WTC11 (cell line): ENCODE results near the gene HBD. TPM values are rescaled to one million over a fixed set of nuclear protein-coding genes. Genes with fewer than 3 reads are reported as not detected.

Experiments used
- ATAC-seq: fragments of 200-7000 bp; cut with Tn5 transposase; 2 replicates; pipeline ENCODE4 v1.10.0; 2021; ENCODE audit warnings: mild to moderate bottlenecking, moderate library complexity
- CTCF ChIA-PET: fragments of 300-600 bp; sonication (Branson Sonifier 250); formaldehyde crosslinking; loops from one replicate; lab custom pipeline; 2021; ENCODE audit warnings: antibody characterized with exemption; lab: Charles Lee
- POLR2A ChIA-PET: fragments of 350-600 bp; sonication (Branson Sonifier 250); formaldehyde crosslinking; loops from one replicate; lab custom pipeline; 2021; ENCODE audit warnings: antibody characterized with exemption; lab: Charles Lee
- DNase-seq: peaks from one replicate; pipeline ENCODE4 v3.0.0; 2021; ENCODE audit warnings: low spot score
- H3K27ac Mint-ChIP-seq: 2 replicates; pipeline ENCODE4 v1.8.0; 2021; ENCODE audit warnings: mixed read lengths
- H3K27me3 Mint-ChIP-seq: 2 replicates; pipeline ENCODE4 v1.8.0; 2021; ENCODE audit warnings: low read depth, mild to moderate bottlenecking, moderate library complexity, mixed read lengths
- H3K36me3 Mint-ChIP-seq: 2 replicates; pipeline ENCODE4 v1.8.0; 2021; ENCODE audit warnings: mixed read lengths
- H3K4me1 Mint-ChIP-seq: 2 replicates; pipeline ENCODE4 v1.8.0; 2022; ENCODE audit warnings: mixed read lengths
- H3K4me3 Mint-ChIP-seq: 2 replicates; pipeline ENCODE4 v1.8.0; 2021; ENCODE audit warnings: mild to moderate bottlenecking, moderate library complexity, mixed read lengths
- H3K9me3 Mint-ChIP-seq: 2 replicates; pipeline ENCODE4 v1.8.0; 2021; ENCODE audit warnings: mixed read lengths
- AFF4 ChIP-seq: sonication (generic); formaldehyde crosslinking; IDR thresholded peaks from 2 replicates; pipeline ENCODE4 v1.8.1; 2023; ENCODE audit warnings: mild to moderate bottlenecking, missing genetic modification reagents, borderline replicate concordance
- ATF1 ChIP-seq: sonication (generic); formaldehyde crosslinking; IDR thresholded peaks from 2 replicates; pipeline ENCODE4 v1.8.1; 2023; ENCODE audit warnings: mild to moderate bottlenecking, moderate library complexity, missing genetic modification reagents
- ATF3 ChIP-seq: sonication (generic); formaldehyde crosslinking; conservative IDR thresholded peaks from 2 replicates; pipeline ENCODE4 v1.8.1; 2022; ENCODE audit warnings: mild to moderate bottlenecking, missing genetic modification reagents
- ERG ChIP-seq: fragments of 250-450 bp; sonication (Bioruptor Pico); IDR thresholded peaks from 2 replicates; pipeline ENCODE4 v1.8.0; 2021; ENCODE audit warnings: mild to moderate bottlenecking
- ETV6 ChIP-seq: sonication (generic); formaldehyde crosslinking; IDR thresholded peaks from 2 replicates; pipeline ENCODE4 v1.8.1; 2022; ENCODE audit warnings: mild to moderate bottlenecking, missing genetic modification reagents
- IRF1 ChIP-seq: sonication (generic); formaldehyde crosslinking; IDR thresholded peaks from 2 replicates; pipeline ENCODE4 v1.8.0; 2023; ENCODE audit warnings: missing genetic modification reagents
- JUN ChIP-seq: sonication (generic); formaldehyde crosslinking; IDR thresholded peaks from 2 replicates; pipeline ENCODE4 v1.8.0; 2023; ENCODE audit warnings: mild to moderate bottlenecking, missing genetic modification reagents
- MYBL2 ChIP-seq: sonication (generic); formaldehyde crosslinking; IDR thresholded peaks from 2 replicates; pipeline ENCODE4 v1.8.1; 2023; ENCODE audit warnings: mild to moderate bottlenecking, moderate library complexity, missing genetic modification reagents
- SMAD3 ChIP-seq: sonication (generic); formaldehyde crosslinking; IDR thresholded peaks from 2 replicates; pipeline ENCODE4 v1.8.0; 2022; ENCODE audit warnings: missing genetic modification reagents, mild to moderate bottlenecking, borderline replicate concordance
- STAT6 ChIP-seq: sonication (generic); formaldehyde crosslinking; conservative IDR thresholded peaks from 2 replicates; pipeline ENCODE4 v1.8.1; 2023; ENCODE audit warnings: mild to moderate bottlenecking, low read depth, missing genetic modification reagents, moderate library complexity
- TCF7 ChIP-seq: sonication (generic); formaldehyde crosslinking; IDR thresholded peaks from 2 replicates; pipeline ENCODE4 v1.8.0; 2022; ENCODE audit warnings: mild to moderate bottlenecking, low read depth, missing genetic modification reagents, moderate library complexity
- TEAD1 ChIP-seq: sonication (generic); formaldehyde crosslinking; IDR thresholded peaks from 2 replicates; pipeline ENCODE4 v1.8.0; 2022; ENCODE audit warnings: mild to moderate bottlenecking, missing genetic modification reagents
- USF2 ChIP-seq: sonication (generic); formaldehyde crosslinking; IDR thresholded peaks from 2 replicates; pipeline ENCODE4 v1.8.1; 2023; ENCODE audit warnings: mild to moderate bottlenecking, missing genetic modification reagents, moderate library complexity
- ZNF671 ChIP-seq: fragments of 250-450 bp; sonication (Bioruptor Pico); IDR thresholded peaks from 2 replicates; pipeline ENCODE4 v1.8.0; 2021; ENCODE audit warnings: mild to moderate bottlenecking
- ZSCAN18 ChIP-seq: fragments of 250-450 bp; sonication (Bioruptor Pico); IDR thresholded peaks from 2 replicates; pipeline ENCODE4 v2.1.2; 2022; ENCODE audit warnings: mild to moderate bottlenecking, moderate library complexity
- total RNA-seq: library from RNA; stranded (reverse); gene quantifications from 3 replicates; pipeline ENCODE4 v1.2.3, GENCODE V29; 2021

HBD gene
- total RNA-seq, 1 experiment from 2014 or later, result not detected

- no peak for DNase-seq
- no peaks in the 10 kb centered on the region for H3K36me3 Mint-ChIP-seq
- no peaks in the 10 kb centered on the region for H3K9me3 Mint-ChIP-seq
- POLR2A ChIA-PET, result no interaction called here
- H3K4me1 Mint-ChIP-seq, result no peaks in the 10 kb centered on the region
- H3K27ac Mint-ChIP-seq, result no peak overlapping the region
- H3K4me3 Mint-ChIP-seq, result no peak overlapping the region
- CTCF ChIA-PET, result no interaction called here
- no peak for TF ChIP-seq TCF7 (CRISPR knock-in tag)
- TF ChIP-seq ZNF671 (CRISPR knock-in tag), result no peak
- no peak for TF ChIP-seq ATF3 (CRISPR knock-in tag)
- no peak for TF ChIP-seq ERG (CRISPR knock-in tag)
- no peak for TF ChIP-seq AFF4 (CRISPR knock-in tag)
- TF ChIP-seq MYBL2, result no peak
- TF ChIP-seq IRF1, result no peak
- TF ChIP-seq ETV6 (CRISPR knock-in tag), result no peak
- TF ChIP-seq SMAD3 (CRISPR knock-in tag), result no peak
- TF ChIP-seq STAT6, result no peak
- no peaks in the 10 kb centered on the region for H3K27me3 Mint-ChIP-seq
- ATAC-seq, result no peak
Observed at GRCh38 chr11:5232176-5232575, 2.1 kb downstream of the HBD start.

- CTCF ChIA-PET, result no interaction called here
- H3K4me3 Mint-ChIP-seq, result no peak overlapping the region
- no peaks in the 10 kb centered on the region for H3K4me1 Mint-ChIP-seq
- no peaks in the 10 kb centered on the region for H3K9me3 Mint-ChIP-seq
- H3K27me3 Mint-ChIP-seq, result no peaks in the 10 kb centered on the region
- no peak for DNase-seq
- ATAC-seq, result no peak
- H3K27ac Mint-ChIP-seq, result no peak overlapping the region
- H3K36me3 Mint-ChIP-seq, result no peaks in the 10 kb centered on the region
- POLR2A ChIA-PET, result no interaction called here
- TF ChIP-seq USF2 (CRISPR knock-in tag) (no peak), ATF3 (CRISPR knock-in tag) (no peak), JUN (CRISPR knock-in tag) (no peak), ZSCAN18 (CRISPR knock-in tag) (no peak), TEAD1 (CRISPR knock-in tag) (no peak), STAT6 (no peak), ATF1 (CRISPR knock-in tag) (no peak)
Observed at GRCh38 chr11:5231111-5231510, 3.2 kb downstream of the HBD start.
